Left lung (tissue), 10 donors: Measurements from ENCODE around the gene OSBPL6. TPM values are rescaled to one million over a fixed set of nuclear protein-coding genes. Genes with fewer than 3 reads are reported as not detected.
"Not testable (repeated sequence)": the region's sequence is repeated elsewhere in the genome, so short reads cannot be mapped to it uniquely, and the experiment has no call there.

ENCODE experiments used
- ATAC-seq: fragments of 200-7000 bp; cut with Tn5 transposase; one replicate; pipeline ENCODE4 v1.9.1; 2020; ENCODE audit warnings: moderate library complexity
- DNase-seq, 4 donors: peaks; one replicate each; pipeline ENCODE4 v3.0.0-alpha.2; 2013 to 2020
- H3K27ac ChIP-seq, 2 donors: fragments of 200-600 bp; sonication (generic) in 1 of 2; one replicate each; pipeline versions ENCODE4 v1.5.0 to v1.8.0; 2020 to 2021
- H3K27me3 ChIP-seq, 2 donors: fragments of 200-600 bp; sonication (generic) in 1 of 2; one replicate each; pipeline versions ENCODE4 v1.5.0 to v1.8.0; 2020 to 2021
- H3K36me3 ChIP-seq, 2 donors: fragments of 200-600 bp; sonication (generic) in 1 of 2; one replicate each; pipeline versions ENCODE4 v1.5.0 to v1.8.0; 2020 to 2021
- H3K4me1 ChIP-seq, 2 donors: fragments of 200-600 bp; one replicate each; pipeline ENCODE4 v1.8.0; 2021
- H3K4me3 ChIP-seq, 2 donors: fragments of 200-600 bp; sonication (generic) in 1 of 2; one replicate each; pipeline versions ENCODE4 v1.5.0 to v1.8.0; 2020 to 2021; ENCODE audit warnings: mild to moderate bottlenecking in 1 of 2
- H3K9me3 ChIP-seq, 2 donors: fragments of 200-600 bp; sonication (generic) in 1 of 2; one replicate each; pipeline versions ENCODE4 v1.5.0 to v1.8.0; 2020 to 2021
- CTCF ChIP-seq, 2 donors: fragments of 200-600 bp; sonication (generic) in 1 of 2; IDR thresholded peaks; one replicate each; pipeline versions ENCODE4 v1.5.0 to v1.8.0; 2021; ENCODE audit warnings: antibody characterized with exemption in 2 of 2
- intact Hi-C, 2 donors: fragments of 100-400 bp; cut with DNase I; formaldehyde crosslinking; loops; one replicate each; pipeline versions ENCODE4 v1.11.2 to v1.14.2; 2022
- polyA plus RNA-seq, 6 donors: library from polyadenylated mRNA; unstranded; fragments of 120-200 nt; gene quantifications; one replicate each; pipeline ENCODE4 v1.2.1, GENCODE V29; 2013; ENCODE audit not compliant: insufficient read length in 6 of 6
- total RNA-seq, 2 donors: library from RNA; stranded (reverse); fragmentation: NEBNext Ultra II Directional; extraction: Animal tissue kit (Norgen Biotek cat#: 25700); gene quantifications; one replicate each; pipeline ENCODE4 v1.2.1, GENCODE V29; 2021
- donor health status: DM: no; HTN: yes; CAD: no.
- donor health status: DM: no; HTN: no; CAD: no.

The OSBPL6 gene
- total and polyA plus RNA-seq, 8 donors, result 2.9 to 6.0 (median 4.9) TPM

- Histone ChIP-seq H3K4me3 (no peak overlapping the region), H3K9me3 (no peaks in the 10 kb centered on the region), H3K27ac (peak overlapping the region; percentile 14 to 23), H3K4me1 (no peaks in the 10 kb centered on the region), H3K36me3 (no peaks in the 10 kb centered on the region), H3K27me3 (no peaks in the 10 kb centered on the region)
- peak in 3 of 4 donors; percentile 10 to 40 (median 33) for DNase-seq
- intact Hi-C loops, result no loop called here
- ATAC-seq, result peak; percentile 41
- TF ChIP-seq CTCF (IDR thresholded peaks at IDR 0.05), result no peak
Observed at GRCh38 chr2:178404368-178404767, 210.1 kb downstream of the OSBPL6 start.

GRCh38 chr2:178409261-178409660, 214.9 kb downstream of the OSBPL6 start:
- no peak for TF ChIP-seq CTCF (IDR thresholded peaks at IDR 0.05)
- no peaks in the 10 kb centered on the region for H3K9me3 ChIP-seq
- H3K27me3 ChIP-seq, result no peaks in the 10 kb centered on the region
- ATAC-seq (no peak), DNase-seq (no peak)
- no peaks in the 10 kb centered on the region for H3K36me3 ChIP-seq
- H3K4me3 ChIP-seq, result no peak overlapping the region
- intact Hi-C loops, result no loop called here
- peaks cover 4 to 8% of the 10 kb centered on the region in 2 donors for H3K4me1 ChIP-seq
- no peak overlapping the region for H3K27ac ChIP-seq

GRCh38 chr2:178412047-178412446, 217.7 kb downstream of the OSBPL6 start:
- Histone ChIP-seq H3K4me1 (peaks cover 10 to 19% of the 10 kb centered on the region in 2 donors), H3K36me3 (no peaks in the 10 kb centered on the region), H3K27ac (no peak overlapping the region), H3K4me3 (no peak overlapping the region), H3K27me3 (no peaks in the 10 kb centered on the region), H3K9me3 (no peaks in the 10 kb centered on the region)
- intact Hi-C loops, result no loop called here
- TF ChIP-seq CTCF (IDR thresholded peaks at IDR 0.05), result no peak
- ATAC-seq (no peak), DNase-seq (peak in 1 of 4 donors; percentile 6)

- H3K9me3 ChIP-seq, H3K4me3 ChIP-seq, intact Hi-C loops, ATAC-seq, H3K27me3 ChIP-seq, DNase-seq, H3K36me3 ChIP-seq, H3K27ac ChIP-seq: not testable (repeated sequence)
- peaks cover 10 to 19% of the 10 kb centered on the region in 2 donors for H3K4me1 ChIP-seq
Observed at GRCh38 chr2:178412453-178412852, 218.1 kb downstream of the OSBPL6 start.

GRCh38 chr2:178413472-178414265, 219.4 kb downstream of the OSBPL6 start:
- Histone ChIP-seq H3K4me3 (peak overlapping the region; percentile 53 to 61), H3K27ac (peak overlapping the region; percentile 86 to 98), H3K27me3 (no peaks in the 10 kb centered on the region), H3K36me3 (no peaks in the 10 kb centered on the region), H3K4me1 (peaks cover 10 to 27% of the 10 kb centered on the region in 2 donors), H3K9me3 (no peaks in the 10 kb centered on the region)
- DNase-seq (peak; percentile 82 to 94 (median 84)), ATAC-seq (peak; percentile 88)
- intact Hi-C loops, result no loop called here
- TF ChIP-seq CTCF (IDR thresholded peaks at IDR 0.05), result no peak
